MM.1S (cell line): ENCODE results near the gene PTGER2.

Experiments
- DNase-seq: peaks from one replicate; pipeline ENCODE4 v3.0.0-alpha.2; 2015
- H2AFZ ChIP-seq: fragments of 300-600 bp; sonication (generic); 2 replicates; pipeline ENCODE4 v1.6.0; 2016; ENCODE audit warnings: antibody characterized with exemption, low read length
- H3F3A ChIP-seq: fragments of 300-600 bp; sonication (generic); 2 replicates; pipeline ENCODE4 v1.6.1; 2016; ENCODE audit warnings: mild to moderate bottlenecking, antibody characterized with exemption, low read length, moderate library complexity, mixed read lengths; ENCODE audit not compliant: insufficient read depth
- H3K27ac ChIP-seq: fragments of 300-600 bp; sonication (generic); 2 replicates; pipeline ENCODE4 v1.5.1; 2016; ENCODE audit warnings: mild to moderate bottlenecking, low read length
- H3K27me3 ChIP-seq: fragments of 300-600 bp; sonication (generic); replicated peaks from 2 replicates; pipeline ENCODE4 v1.6.0; 2016; ENCODE audit warnings: low read length; ENCODE audit not compliant: insufficient read depth
- H3K36me3 ChIP-seq: fragments of 300-600 bp; sonication (generic); replicated peaks from 2 replicates; pipeline ENCODE4 v1.6.1; 2016; ENCODE audit warnings: mild to moderate bottlenecking, low read length, mixed read lengths; ENCODE audit not compliant: insufficient read depth
- H3K4me1 ChIP-seq: fragments of 300-600 bp; sonication (generic); 2 replicates; pipeline ENCODE4 v1.6.1; 2016; ENCODE audit warnings: low read length, mixed read lengths
- H3K4me2 ChIP-seq: fragments of 300-600 bp; sonication (generic); 2 replicates; pipeline ENCODE4 v1.6.0; 2016; ENCODE audit warnings: low read depth, low read length
- H3K4me3 ChIP-seq: fragments of 300-600 bp; sonication (generic); 2 replicates; pipeline ENCODE4 v1.5.1; 2016; ENCODE audit warnings: low read length, mixed read lengths
- H3K79me2 ChIP-seq: fragments of 300-600 bp; sonication (generic); 2 replicates; pipeline ENCODE4 v1.6.1; 2016; ENCODE audit warnings: mixed run types, low read length, mixed read lengths
- H3K9ac ChIP-seq: fragments of 300-600 bp; sonication (generic); 2 replicates; pipeline ENCODE4 v1.6.1; 2016; ENCODE audit warnings: low read length, mixed read lengths
- H3K9me2 ChIP-seq: fragments of 300-600 bp; sonication (generic); replicated peaks from 2 replicates; pipeline ENCODE4 v1.6.1; 2016; ENCODE audit warnings: mild to moderate bottlenecking, low read length, mixed read lengths; ENCODE audit not compliant: insufficient read depth
- H3K9me3 ChIP-seq: fragments of 300-600 bp; sonication (generic); replicated peaks from 2 replicates; pipeline ENCODE4 v1.6.1; 2016; ENCODE audit warnings: mild to moderate bottlenecking, low read length, mixed read lengths; ENCODE audit not compliant: insufficient read depth
- H4K20me1 ChIP-seq: fragments of 300-600 bp; sonication (generic); 2 replicates; pipeline ENCODE4 v1.6.1; 2016; ENCODE audit warnings: mild to moderate bottlenecking, low read length, moderate library complexity, mixed read lengths; ENCODE audit not compliant: insufficient read depth
- EZH2 ChIP-seq: fragments of 300-600 bp; sonication (generic); optimal IDR thresholded peaks from 2 replicates; pipeline ENCODE3; 2017; ENCODE audit warnings: low read depth, mild to moderate bottlenecking, antibody characterized with exemption, low read length, mixed read lengths
- EZH2phosphoT487 ChIP-seq: fragments of 300-600 bp; sonication (generic); IDR thresholded peaks from 2 replicates; pipeline ENCODE4 v1.6.1; 2018; ENCODE audit warnings: antibody characterized with exemption, low read length
- TF ChIP-seq, protein P1 (sequence below): fragments of 300-600 bp; sonication (generic); IDR thresholded peaks from 2 replicates; pipeline ENCODE4 v1.5.1; 2016; ENCODE audit warnings: antibody characterized with exemption, low read length, mixed read lengths

Gene PTGER2

DNA sequence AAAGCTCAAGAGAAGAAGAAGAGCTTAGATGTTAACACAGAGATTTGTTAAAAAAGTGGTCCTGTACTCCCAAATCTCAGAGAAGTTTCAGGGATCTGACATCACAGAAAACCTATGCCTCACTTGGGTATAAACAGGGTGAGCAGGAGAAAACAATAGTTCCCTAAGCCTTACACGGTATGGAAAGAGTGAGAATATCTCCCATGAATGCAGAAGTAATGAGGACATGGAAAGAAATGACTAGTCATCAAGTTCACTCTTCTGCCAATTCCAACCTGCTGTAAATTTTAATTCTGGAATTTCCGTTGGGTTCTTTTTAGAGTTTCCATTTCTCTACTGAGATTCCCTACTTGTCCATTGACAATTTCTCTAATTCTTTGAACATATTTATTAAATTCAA, 6.2 kb upstream of the PTGER2 start:
- H3K27ac ChIP-seq = no peak overlapping the region
- TF ChIP-seq EZH2 (no peak), EZH2phosphoT487 (no peak)
- TF ChIP-seq, protein P1, sequence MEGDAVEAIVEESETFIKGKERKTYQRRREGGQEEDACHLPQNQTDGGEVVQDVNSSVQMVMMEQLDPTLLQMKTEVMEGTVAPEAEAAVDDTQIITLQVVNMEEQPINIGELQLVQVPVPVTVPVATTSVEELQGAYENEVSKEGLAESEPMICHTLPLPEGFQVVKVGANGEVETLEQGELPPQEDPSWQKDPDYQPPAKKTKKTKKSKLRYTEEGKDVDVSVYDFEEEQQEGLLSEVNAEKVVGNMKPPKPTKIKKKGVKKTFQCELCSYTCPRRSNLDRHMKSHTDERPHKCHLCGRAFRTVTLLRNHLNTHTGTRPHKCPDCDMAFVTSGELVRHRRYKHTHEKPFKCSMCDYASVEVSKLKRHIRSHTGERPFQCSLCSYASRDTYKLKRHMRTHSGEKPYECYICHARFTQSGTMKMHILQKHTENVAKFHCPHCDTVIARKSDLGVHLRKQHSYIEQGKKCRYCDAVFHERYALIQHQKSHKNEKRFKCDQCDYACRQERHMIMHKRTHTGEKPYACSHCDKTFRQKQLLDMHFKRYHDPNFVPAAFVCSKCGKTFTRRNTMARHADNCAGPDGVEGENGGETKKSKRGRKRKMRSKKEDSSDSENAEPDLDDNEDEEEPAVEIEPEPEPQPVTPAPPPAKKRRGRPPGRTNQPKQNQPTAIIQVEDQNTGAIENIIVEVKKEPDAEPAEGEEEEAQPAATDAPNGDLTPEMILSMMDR = no peak

DNA sequence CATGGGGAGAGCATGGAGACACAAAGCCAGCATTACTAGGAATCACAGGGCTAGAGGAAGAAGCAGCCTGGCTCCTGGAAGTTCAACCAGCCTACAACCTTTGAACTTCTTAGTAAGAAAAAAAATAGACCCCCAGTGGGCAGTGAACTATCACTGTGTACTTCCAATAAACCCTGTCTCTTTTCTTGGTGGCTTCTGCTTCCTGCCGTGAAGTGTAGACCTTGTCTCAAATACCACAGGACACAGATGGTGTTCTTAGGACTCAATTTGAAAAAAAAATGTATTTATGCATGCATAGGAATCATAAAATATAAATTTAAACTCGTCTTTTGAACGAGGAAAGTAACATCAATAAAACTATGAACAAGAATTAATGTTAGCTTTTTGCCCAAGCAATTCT, 3.6 kb upstream of the PTGER2 start:
- no peak overlapping the region for H3K4me3 ChIP-seq
- TF ChIP-seq, protein P1 = no peak
- no peak for TF ChIP-seq EZH2
- no peak for TF ChIP-seq EZH2phosphoT487
- H3F3A ChIP-seq = no peaks in the 10 kb centered on the region
- no peak overlapping the region for H3K9ac ChIP-seq
- no peaks in the 10 kb centered on the region for H3K36me3 ChIP-seq
- H3K9me3 ChIP-seq = no peaks in the 10 kb centered on the region
- H4K20me1 ChIP-seq = no peaks in the 10 kb centered on the region
- H3K4me1 ChIP-seq = peaks cover 12% of the 10 kb centered on the region
- no peak overlapping the region for H3K4me2 ChIP-seq
- no peaks in the 10 kb centered on the region for H3K27me3 ChIP-seq
- no peak overlapping the region for H3K27ac ChIP-seq
- H2AFZ ChIP-seq = no peak overlapping the region
- H3K79me2 ChIP-seq = no peaks in the 10 kb centered on the region
- no peak for DNase-seq
- H3K9me2 ChIP-seq = no peaks in the 10 kb centered on the region

More for the DNA sequence above, 6.2 kb upstream of the PTGER2 start:
- Histone ChIP-seq H3K79me2 (no peaks in the 10 kb centered on the region), H3K27me3 (no peaks in the 10 kb centered on the region), H3K9me3 (no peaks in the 10 kb centered on the region), H2AFZ (no peak overlapping the region), H3K4me2 (no peak overlapping the region), H3K4me3 (no peak overlapping the region), H4K20me1 (no peaks in the 10 kb centered on the region), H3K9me2 (no peaks in the 10 kb centered on the region), H3K4me1 (peaks cover 12% of the 10 kb centered on the region), H3K9ac (no peak overlapping the region), H3K36me3 (no peaks in the 10 kb centered on the region), H3F3A (no peaks in the 10 kb centered on the region)
- no peak for DNase-seq

DNA sequence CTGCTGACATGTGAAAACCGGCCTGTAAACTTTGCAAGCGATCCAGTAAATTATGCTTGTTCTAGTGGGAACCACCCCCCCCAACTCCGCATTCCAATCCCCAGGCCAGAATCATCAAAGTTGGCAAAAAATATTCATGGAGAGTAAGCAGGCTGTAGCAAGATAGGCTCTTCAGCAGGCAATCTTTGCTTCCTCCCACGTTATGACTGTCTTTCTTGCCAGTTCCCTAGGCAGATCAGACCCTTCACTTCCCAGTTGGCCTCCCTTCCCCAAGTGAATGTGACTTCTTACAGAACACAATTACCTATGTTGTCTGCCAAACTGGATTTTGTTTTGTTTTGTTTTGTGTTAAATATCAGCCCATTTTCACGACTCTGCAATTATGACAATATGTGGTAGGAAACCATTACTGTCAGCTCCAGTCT, 1.2 kb upstream of the PTGER2 start:
- Histone ChIP-seq H4K20me1 (no peaks in the 10 kb centered on the region), H3K4me1 (peaks cover 12% of the 10 kb centered on the region), H3K36me3 (no peaks in the 10 kb centered on the region), H3K4me3 (no peak overlapping the region), H3K9me2 (no peaks in the 10 kb centered on the region), H3K27me3 (no peaks in the 10 kb centered on the region), H2AFZ (no peak overlapping the region), H3K4me2 (no peak overlapping the region), H3K9ac (no peak overlapping the region), H3K9me3 (no peaks in the 10 kb centered on the region), H3K27ac (no peak overlapping the region), H3F3A (no peaks in the 10 kb centered on the region), H3K79me2 (no peaks in the 10 kb centered on the region)
- no peak for DNase-seq
- TF ChIP-seq, protein P1 = no peak
- TF ChIP-seq EZH2 = no peak
- TF ChIP-seq EZH2phosphoT487 = no peak
